Ovary (tissue), 9 donors: ENCODE results near the gene RNF128. TPM values are rescaled to one million over a fixed set of nuclear protein-coding genes. Genes with fewer than 3 reads are reported as not detected.

Experiments
- DNase-seq, 5 donors: peaks; one replicate each; pipeline ENCODE4 v3.0.0-alpha.2; 2019 to 2020
- H3K27ac ChIP-seq, 2 donors: fragments of 200-600 bp; one replicate each; pipeline versions ENCODE4 v1.5.1 to v1.8.0; 2019 to 2022
- H3K27me3 ChIP-seq: fragments of 200-600 bp; one replicate; pipeline ENCODE4 v1.8.0; 2022
- H3K36me3 ChIP-seq: fragments of 200-600 bp; sonication (generic); one replicate; pipeline ENCODE4 v1.5.1; 2019
- H3K4me1 ChIP-seq: one replicate; pipeline ENCODE4 v1.8.1; 2013; ENCODE audit warnings: mild to moderate bottlenecking, moderate library complexity; ENCODE audit not compliant: insufficient read depth
- H3K4me3 ChIP-seq: fragments of 200-600 bp; sonication (generic); one replicate; pipeline ENCODE4 v1.5.1; 2017
- H3K9me3 ChIP-seq, 2 donors: fragments of 200-600 bp in 1 of 2; sonication (generic) in 1 of 2; one replicate each; pipeline versions ENCODE4 v1.5.1 to v1.8.1; 2013 to 2019; ENCODE audit warnings: mild to moderate bottlenecking in 1 of 2, moderate library complexity in 1 of 2
- CTCF ChIP-seq, 3 donors: fragments of 450-650 bp in 2 of 3; fragments of 200-600 bp in 1 of 3; IDR thresholded peaks; one replicate each; pipeline versions ENCODE4 v1.5.1 to v1.8.0; 2016 to 2022; ENCODE audit warnings: antibody characterized with exemption in 3 of 3, mild to moderate bottlenecking in 1 of 3
- EP300 ChIP-seq: sonication (generic); formaldehyde crosslinking; IDR thresholded peaks from one replicate; pipeline ENCODE4 v1.6.1; 2017; ENCODE audit warnings: antibody characterized with exemption
- POLR2A ChIP-seq: fragments of 450-650 bp; IDR thresholded peaks from one replicate; pipeline ENCODE4 v1.6.1; 2017; ENCODE audit warnings: antibody characterized with exemption, mild to moderate bottlenecking, moderate library complexity
- WGBS, 3 donors: extraction: QIAGEN DNeasy Blood & Tissue Kit in 1 of 3; methylation state at CpG; one replicate each; pipeline versions ENCODE4 v1.1.5 to v1.1.7; 2013 to 2017; 5-methylcytosine and 5-hydroxymethylcytosine counted together
- intact Hi-C, 4 donors: fragments of 100-400 bp; cut with DNase I; formaldehyde crosslinking; loops; one replicate each; pipeline versions ENCODE4 v1.11.0 to v1.15.1; 2022 to 2023
- polyA plus RNA-seq, 2 donors: library from polyadenylated mRNA; stranded (reverse); fragments of 200-250 nt in 1 of 2; fragments of 350-450 nt in 1 of 2; fragmentation: Illumina TruSeq in 1 of 2; extraction: RNeasy Lipid Tissue Mini Kit (QIAGEN cat#74804) in 1 of 2; gene quantifications; one replicate each; pipeline ENCODE4 v1.2.3, GENCODE V29; 2013 to 2014
- total RNA-seq, 7 donors: library from RNA; depleted of rRNA in 2 of 7; stranded (reverse); fragments of >200 nt in 2 of 7; fragmentation: NEBNext Ultra II Directional in 3 of 7; extraction: Animal tissue kit (Norgen Biotek cat#: 25700) in 3 of 7; gene quantifications; one replicate each; pipeline versions ENCODE4 v1.1.0 to v1.2.4, GENCODE V29; 2016 to 2023
- donor health status: DM: no; HTN: no; CAD: no; lungs with moderate emphysema.
- donor health status: DM: no; HTN: no; CAD: no.
- donor health status: Bipolar disorder and iron deficiency.
- donor health status: DM: yes; HTN: yes; CAD: no.
- donor health status: DM: no; HTN: no; CAD: no.
- donor health status: DM: yes; HTN: yes; CAD: no.

Gene RNF128
- total and polyA plus RNA-seq, 9 donors, result 0.24 to 4.0 (median 1.2) TPM

GRCh38 chrX:106707771-106708454, 18.6 kb upstream of the RNF128 start:
- Histone ChIP-seq H3K27ac (no peak overlapping the region), H3K4me3 (no peak overlapping the region), H3K9me3 (no peaks in the 10 kb centered on the region), H3K4me1 (no peaks in the 10 kb centered on the region), H3K27me3 (no peaks in the 10 kb centered on the region), H3K36me3 (no peaks in the 10 kb centered on the region)
- intact Hi-C loops, result no loop called here
- DNase-seq, result no peak
- WGBS, 3 donors, result 42 to 53% (median 52%) methylated on average over 3 of the region's 3 CpGs
- no peak for TF ChIP-seq POLR2A
- no peak for TF ChIP-seq CTCF (IDR thresholded peaks at IDR 0.05)
- no peak for TF ChIP-seq EP300

- TF ChIP-seq EP300 (no peak), CTCF (IDR thresholded peaks at IDR 0.05) (no peak), POLR2A (no peak)
- no peaks in the 10 kb centered on the region for H3K36me3 ChIP-seq
- H3K9me3 ChIP-seq, result no peaks in the 10 kb centered on the region
- H3K27ac ChIP-seq, result no peak overlapping the region
- no peak overlapping the region for H3K4me3 ChIP-seq
- H3K27me3 ChIP-seq, result no peaks in the 10 kb centered on the region
- intact Hi-C loops, result no loop called here
- no peak for DNase-seq
- no peaks in the 10 kb centered on the region for H3K4me1 ChIP-seq
Observed at GRCh38 chrX:106710771-106711170, 15.7 kb upstream of the RNF128 start.

- no peak overlapping the region for H3K27ac ChIP-seq
- 38 to 51% (median 41%) methylated on average over 4 of the region's 4 CpGs for WGBS, 3 donors
- no peak for DNase-seq
- H3K27me3 ChIP-seq, result no peaks in the 10 kb centered on the region
- H3K9me3 ChIP-seq, result no peaks in the 10 kb centered on the region
- H3K36me3 ChIP-seq, result no peaks in the 10 kb centered on the region
- no peaks in the 10 kb centered on the region for H3K4me1 ChIP-seq
- intact Hi-C loops, result no loop called here
- H3K4me3 ChIP-seq, result no peak overlapping the region
- TF ChIP-seq POLR2A, result no peak
- TF ChIP-seq EP300, result no peak
- TF ChIP-seq CTCF (IDR thresholded peaks at IDR 0.05), result no peak
Observed at GRCh38 chrX:106711375-106711774, 15.1 kb upstream of the RNF128 start.

- Histone ChIP-seq H3K36me3 (no peaks in the 10 kb centered on the region), H3K4me1 (no peaks in the 10 kb centered on the region), H3K27ac (no peak overlapping the region), H3K9me3 (no peaks in the 10 kb centered on the region), H3K4me3 (no peak overlapping the region), H3K27me3 (no peaks in the 10 kb centered on the region)
- TF ChIP-seq POLR2A (no peak), EP300 (no peak), CTCF (IDR thresholded peaks at IDR 0.05) (no peak)
- no peak for DNase-seq
- WGBS, 3 donors, result 35 to 53% (median 39%) methylated on average over 1 of the region's 1 CpG
- intact Hi-C loops, result no loop called here
Observed at GRCh38 chrX:106716004-106716403, 10.5 kb upstream of the RNF128 start.
